Activated CD4-positive, alpha-beta memory T cell treated with anti-CD3 and anti-CD28 coated beads for 36 hours (primary cell): ENCODE results near the gene XPC. TPM values are rescaled to one million over a fixed set of nuclear protein-coding genes. Genes with fewer than 3 reads are reported as not detected.
A peak's percentile ranks its signal among the peaks of the same experiment; 100 is the strongest.

Source experiments
- CTCF ChIA-PET: fragments of 350-600 bp; sonication (Branson Sonifier 250); formaldehyde crosslinking; loops from one replicate; lab custom pipeline; 2021; ENCODE audit warnings: antibody characterized with exemption, inconsistent platforms; lab: Charles Lee
- POLR2A ChIA-PET: fragments of 350-600 bp; sonication (Branson Sonifier 250); formaldehyde crosslinking; loops from one replicate; lab custom pipeline; 2021; ENCODE audit warnings: antibody characterized with exemption; lab: Charles Lee
- DNase-seq: peaks from one replicate; pipeline ENCODE4 v3.0.0-alpha.2; 2020
- H3K27ac Mint-ChIP-seq: one replicate; pipeline ENCODE4 v1.8.0; 2021; ENCODE audit warnings: mixed read lengths
- H3K27me3 Mint-ChIP-seq: one replicate; pipeline ENCODE4 v1.8.0; 2021; ENCODE audit warnings: mixed read lengths
- H3K36me3 Mint-ChIP-seq: one replicate; pipeline ENCODE4 v1.8.0; 2021; ENCODE audit warnings: mixed read lengths
- H3K4me1 Mint-ChIP-seq: one replicate; pipeline ENCODE4 v1.8.0; 2021; ENCODE audit warnings: low read depth, mixed read lengths
- H3K4me3 Mint-ChIP-seq: one replicate; pipeline ENCODE4 v1.8.0; 2021; ENCODE audit warnings: mild to moderate bottlenecking, mixed read lengths
- H3K9me3 Mint-ChIP-seq: one replicate; pipeline ENCODE4 v1.8.0; 2021; ENCODE audit warnings: mixed read lengths
- intact Hi-C: fragments of 100-400 bp; cut with micrococcal nuclease; formaldehyde crosslinking; loops from one replicate; pipeline ENCODE4 v1.15.1; 2023
- total RNA-seq, 2 experiments: library from RNA; stranded (reverse); gene quantifications; one replicate each; pipeline ENCODE4 v1.2.3, GENCODE V29; 2021

Gene XPC
- total RNA-seq, 2 experiments from 2014 or later: 27.8 to 31.6 TPM

DNA sequence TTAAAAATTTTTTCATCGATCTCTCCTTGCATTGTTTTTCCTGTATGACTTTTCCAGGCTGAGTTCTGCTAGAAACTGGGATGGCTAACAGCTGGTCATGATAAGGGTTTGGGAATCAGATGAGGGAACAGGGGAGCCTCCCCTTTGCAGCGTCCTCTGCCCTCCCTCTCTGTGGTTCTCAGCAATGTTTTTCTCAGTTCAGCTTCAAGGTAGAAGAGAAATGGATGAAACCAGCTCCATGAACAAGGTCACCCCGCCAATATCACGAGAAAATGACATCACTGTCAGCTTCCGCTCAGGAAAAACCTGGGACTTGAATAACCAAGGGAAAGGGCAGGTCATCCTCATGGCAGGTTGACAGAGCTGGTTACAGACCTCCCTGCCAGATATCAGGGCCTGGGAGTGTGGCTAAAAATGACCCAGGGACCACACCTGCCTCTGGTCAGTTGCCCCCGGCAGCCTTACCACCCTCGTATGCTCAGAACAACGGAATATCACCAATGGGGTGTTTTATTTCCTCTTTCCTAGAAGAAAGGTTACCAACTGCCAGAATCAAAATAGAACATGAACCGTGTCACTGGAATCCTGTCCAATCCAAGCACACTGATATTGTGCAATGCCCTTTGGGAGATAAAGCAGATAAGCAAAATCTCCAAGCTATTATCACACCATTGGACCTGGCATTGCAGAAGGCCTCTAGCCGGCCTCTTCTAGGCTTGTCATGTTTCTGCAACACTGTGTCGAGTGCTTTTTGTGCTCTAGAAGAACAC lies 26.3 kb upstream of the XPC start:
- DNase-seq: no peak
- ChIA-PET CTCF (interaction anchor here (0.8 to 3.5 kb wide), 25 partner anchors 9 to 739 kb away, joined by 3 to 43 read pairs (median 6); partner anchors contain the start of gene LSM3), POLR2A (no interaction called here)
- Mint-ChIP-seq H3K4me3 (no peak overlapping the region), H3K27me3 (no peaks in the 10 kb centered on the region), H3K27ac (no peak overlapping the region), H3K9me3 (no peaks in the 10 kb centered on the region), H3K36me3 (peaks cover 4% of the 10 kb centered on the region), H3K4me1 (peaks cover 2% of the 10 kb centered on the region)
- intact Hi-C loops: no loop called here

DNA sequence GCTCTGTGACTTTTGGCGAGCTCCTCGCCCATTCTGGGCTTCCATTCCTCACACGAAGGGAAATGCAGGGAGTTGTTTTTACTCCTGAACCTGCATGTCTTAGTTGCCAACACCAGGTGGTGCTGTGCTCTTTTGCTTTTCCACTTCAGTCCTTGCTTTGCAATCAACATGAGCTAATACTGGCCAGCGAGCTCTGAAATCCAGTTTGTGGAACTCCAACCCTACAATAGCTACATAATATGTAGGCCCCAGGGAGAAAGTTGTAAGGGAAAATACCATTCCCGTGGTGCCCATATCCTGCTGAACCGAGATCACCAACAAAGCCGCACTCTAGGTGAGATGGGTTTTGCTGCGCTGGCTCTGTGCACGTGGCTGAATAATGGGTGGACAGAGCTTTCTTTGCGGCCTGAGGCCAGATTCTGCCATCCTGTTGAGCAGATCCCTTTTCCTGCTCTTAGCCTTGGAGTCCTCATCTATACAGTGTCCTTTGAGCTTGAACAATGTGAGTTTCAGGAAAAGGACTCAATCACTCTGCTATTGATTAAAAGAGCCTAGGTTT lies 25.2 kb upstream of the XPC start:
- Mint-ChIP-seq H3K36me3 (peaks cover 8% of the 10 kb centered on the region), H3K4me1 (peaks cover 2% of the 10 kb centered on the region), H3K4me3 (no peak overlapping the region), H3K27me3 (no peaks in the 10 kb centered on the region), H3K27ac (no peak overlapping the region), H3K9me3 (no peaks in the 10 kb centered on the region)
- ChIA-PET POLR2A (interaction anchor here (1.0 kb wide), 1 partner anchor 25 kb away, joined by 4 read pairs; the partner anchor contains the start of genes LSM3 and XPC), CTCF (interaction anchor here (0.6 to 3.5 kb wide), 61 partner anchors 8 to 781 kb away, joined by 3 to 43 read pairs (median 4); partner anchors contain the start of genes CCDC174 and LSM3)
- DNase-seq: peak; percentile 48
- intact Hi-C loops: loop anchor here (1.0 to 2.0 kb wide), 2 partner anchors 57 to 265 kb away; no protein-coding TSS in a partner anchor

DNA sequence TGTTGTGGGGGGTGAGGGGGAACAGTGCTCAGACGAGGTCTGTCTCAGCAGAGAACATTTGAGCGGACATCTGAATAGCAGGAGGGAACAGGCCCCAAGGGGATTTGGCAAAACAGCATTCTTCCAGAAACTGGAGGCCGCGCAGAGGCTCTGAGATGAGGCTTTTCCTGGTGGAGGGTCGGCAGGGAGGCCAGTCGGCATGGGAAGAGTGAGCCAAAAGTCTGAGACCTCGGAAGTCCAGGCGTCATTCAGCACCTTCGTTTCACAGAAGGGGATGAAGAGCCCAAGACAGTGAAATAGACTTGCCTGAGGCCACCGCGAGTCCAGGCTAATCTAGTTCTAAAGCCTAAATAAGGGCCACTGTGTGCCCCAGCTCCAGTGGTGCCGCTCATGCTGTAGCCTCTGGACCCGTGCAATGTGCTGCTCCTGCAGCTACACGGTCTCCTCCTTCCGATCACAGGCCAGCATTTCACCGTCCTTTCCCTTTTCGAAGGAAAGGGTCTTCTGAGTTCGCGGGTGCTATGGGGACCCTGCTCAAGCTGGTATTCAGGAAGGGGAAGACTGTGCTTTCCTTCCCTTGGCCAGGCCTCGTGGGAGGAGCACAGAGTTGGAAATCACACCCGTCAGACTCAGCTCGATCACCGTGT lies 24.6 kb upstream of the XPC start:
- Mint-ChIP-seq H3K27ac (no peak overlapping the region), H3K9me3 (no peaks in the 10 kb centered on the region), H3K4me3 (no peak overlapping the region), H3K4me1 (peaks cover 2% of the 10 kb centered on the region), H3K27me3 (no peaks in the 10 kb centered on the region), H3K36me3 (peaks cover 12% of the 10 kb centered on the region)
- intact Hi-C loops: loop anchor here (1.0 to 2.0 kb wide), 2 partner anchors 58 to 265 kb away; no protein-coding TSS in a partner anchor
- DNase-seq: no peak
- ChIA-PET CTCF (interaction anchor here (0.6 to 3.5 kb wide), 57 partner anchors 10 to 780 kb away, joined by 3 to 43 read pairs (median 4); partner anchors contain the start of genes CCDC174 and LSM3), POLR2A (interaction anchor here (1.0 kb wide), 1 partner anchor 24 kb away, joined by 4 read pairs; the partner anchor contains the start of genes LSM3 and XPC)

DNA sequence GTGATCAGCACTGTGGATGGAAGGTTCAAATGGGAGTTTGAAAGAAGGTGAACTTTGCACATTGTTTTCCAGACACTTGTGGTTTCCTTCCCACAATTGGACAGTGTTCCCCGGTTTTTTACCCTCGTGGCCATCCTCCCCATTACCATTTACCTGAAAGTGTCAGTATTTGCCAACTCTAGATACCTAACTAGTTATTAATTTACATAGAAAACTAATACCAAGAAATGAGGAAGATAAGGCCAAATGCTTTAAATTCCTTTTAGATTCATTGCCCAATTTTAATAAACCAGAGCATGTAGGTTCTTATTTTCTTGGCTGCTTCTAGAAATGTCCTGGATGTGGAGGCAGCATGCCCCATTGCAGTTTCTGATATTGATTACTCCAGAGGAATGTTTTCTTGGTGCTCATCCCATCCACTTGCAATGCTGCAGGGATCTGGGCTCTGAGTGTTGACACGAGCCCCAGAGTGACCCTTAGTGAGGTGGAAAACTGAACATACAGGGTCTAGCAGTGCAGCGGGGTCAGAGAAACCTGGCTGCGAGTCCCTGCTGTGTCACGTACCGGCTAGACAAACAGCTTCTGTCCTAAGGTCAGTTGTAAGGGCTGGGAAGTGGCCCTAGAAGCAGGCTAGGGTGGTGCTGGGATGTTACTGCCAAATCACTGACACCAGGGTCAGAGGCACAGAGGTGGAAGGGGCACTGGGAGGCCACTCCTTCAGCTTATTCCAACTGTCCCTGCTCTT lies 23.7 kb upstream of the XPC start:
- Mint-ChIP-seq H3K27me3 (no peaks in the 10 kb centered on the region), H3K9me3 (no peaks in the 10 kb centered on the region), H3K4me1 (peaks cover 2% of the 10 kb centered on the region), H3K4me3 (no peak overlapping the region), H3K27ac (no peak overlapping the region), H3K36me3 (peaks cover 13% of the 10 kb centered on the region)
- CTCF ChIA-PET: interaction anchor here (1.1 to 3.5 kb wide), 5 partner anchors 9 to 305 kb away, joined by 3 to 43 read pairs (median 6); no protein-coding TSS in a partner anchor
- intact Hi-C loops: loop anchor here (2.0 kb wide), 1 partner anchor 59 kb away; no protein-coding TSS in a partner anchor
- POLR2A ChIA-PET: no interaction called here
- no peak for DNase-seq

DNA sequence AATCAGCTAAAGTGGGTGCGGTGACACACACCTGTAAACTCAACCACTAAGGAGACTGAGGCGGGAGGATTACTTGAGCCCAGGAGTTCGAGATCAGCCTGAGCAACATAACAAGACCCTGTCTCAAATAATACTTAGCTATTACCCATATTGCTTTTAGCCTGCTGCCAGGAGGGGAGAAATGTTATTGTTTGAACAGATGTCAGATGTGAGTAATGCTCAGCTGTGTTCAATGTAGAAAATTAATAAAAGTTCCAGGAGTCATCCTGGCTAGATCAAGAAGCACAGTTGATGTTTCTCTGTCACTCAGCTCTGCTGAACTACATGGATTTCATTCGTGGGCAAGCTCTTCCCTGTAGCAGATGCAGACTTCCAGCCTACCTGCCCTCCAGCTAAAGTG lies 22.4 kb upstream of the XPC start:
- H3K27me3 Mint-ChIP-seq: no peaks in the 10 kb centered on the region
- no peaks in the 10 kb centered on the region for H3K9me3 Mint-ChIP-seq
- no peak for DNase-seq
- ChIA-PET CTCF (interaction anchor here (0.6 to 1.9 kb wide), 4 partner anchors 11 to 304 kb away, joined by 3 to 6 read pairs (median 4); partner anchors contain the start of genes LSM3 and XPC), POLR2A (interaction anchor here (0.8 kb wide), 1 partner anchor 22 kb away, joined by 3 read pairs; the partner anchor contains the start of gene LSM3)
- no peak overlapping the region for H3K4me3 Mint-ChIP-seq
- intact Hi-C loops: no loop called here
- H3K27ac Mint-ChIP-seq: no peak overlapping the region
- H3K4me1 Mint-ChIP-seq: peaks cover 2% of the 10 kb centered on the region
- H3K36me3 Mint-ChIP-seq: peaks cover 18% of the 10 kb centered on the region

DNA sequence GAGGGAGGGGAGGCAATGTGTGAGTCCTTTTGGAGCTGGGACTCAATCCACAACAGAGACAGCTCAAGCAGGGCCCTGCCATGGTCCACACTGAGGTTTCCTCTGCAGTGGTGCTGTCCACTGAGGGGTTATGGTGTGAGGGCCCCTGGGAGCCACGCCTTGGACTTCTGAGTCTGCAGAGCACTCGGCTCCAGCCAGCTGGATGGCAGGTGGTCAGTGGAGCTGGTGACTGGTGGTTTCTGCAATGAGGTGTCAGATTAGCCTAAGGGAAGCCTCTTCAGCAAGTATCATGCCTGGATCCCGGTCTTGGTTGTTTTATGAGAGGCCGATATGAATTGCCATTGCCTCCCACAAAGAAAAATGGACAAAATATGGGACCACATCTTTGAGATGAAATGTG lies 21.9 kb upstream of the XPC start:
- H3K27me3 Mint-ChIP-seq: no peaks in the 10 kb centered on the region
- no peak for DNase-seq
- POLR2A ChIA-PET: interaction anchor here (0.6 to 0.8 kb wide), 2 partner anchors 21 to 479 kb away, joined by 3 to 6 read pairs; partner anchors contain the start of gene LSM3
- H3K9me3 Mint-ChIP-seq: no peaks in the 10 kb centered on the region
- peaks cover 18% of the 10 kb centered on the region for H3K36me3 Mint-ChIP-seq
- no peak overlapping the region for H3K4me3 Mint-ChIP-seq
- peaks cover 2% of the 10 kb centered on the region for H3K4me1 Mint-ChIP-seq
- CTCF ChIA-PET: interaction anchor here (1.9 kb wide), 1 partner anchor 303 kb away, joined by 6 read pairs; no protein-coding TSS in a partner anchor
- intact Hi-C loops: no loop called here
- no peak overlapping the region for H3K27ac Mint-ChIP-seq

DNA sequence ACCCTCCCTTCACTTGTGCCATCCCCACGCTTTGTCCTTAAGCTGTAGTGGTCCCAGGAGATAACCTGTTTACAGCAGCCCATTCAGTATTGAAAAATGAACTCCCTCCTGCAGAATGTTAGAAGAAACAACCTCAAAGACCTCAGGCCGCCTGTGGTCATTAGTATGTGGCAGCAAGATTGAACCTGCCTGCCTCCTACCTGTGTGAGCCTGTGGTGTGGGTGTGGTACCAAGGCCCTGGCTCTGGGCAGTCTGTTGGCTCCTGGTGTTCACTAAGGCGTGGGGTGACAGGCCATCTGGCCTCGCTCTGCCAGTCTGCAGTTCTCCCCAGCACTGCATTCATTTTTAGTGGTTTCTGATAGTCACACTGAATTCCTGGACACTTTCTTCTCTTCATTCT lies 21.2 kb upstream of the XPC start:
- Mint-ChIP-seq H3K36me3 (peaks cover 18% of the 10 kb centered on the region), H3K9me3 (no peaks in the 10 kb centered on the region), H3K4me1 (peaks cover 2% of the 10 kb centered on the region), H3K4me3 (no peak overlapping the region), H3K27ac (no peak overlapping the region), H3K27me3 (no peaks in the 10 kb centered on the region)
- POLR2A ChIA-PET: no interaction called here
- intact Hi-C loops: no loop called here
- no peak for DNase-seq
- CTCF ChIA-PET: no interaction called here

DNA sequence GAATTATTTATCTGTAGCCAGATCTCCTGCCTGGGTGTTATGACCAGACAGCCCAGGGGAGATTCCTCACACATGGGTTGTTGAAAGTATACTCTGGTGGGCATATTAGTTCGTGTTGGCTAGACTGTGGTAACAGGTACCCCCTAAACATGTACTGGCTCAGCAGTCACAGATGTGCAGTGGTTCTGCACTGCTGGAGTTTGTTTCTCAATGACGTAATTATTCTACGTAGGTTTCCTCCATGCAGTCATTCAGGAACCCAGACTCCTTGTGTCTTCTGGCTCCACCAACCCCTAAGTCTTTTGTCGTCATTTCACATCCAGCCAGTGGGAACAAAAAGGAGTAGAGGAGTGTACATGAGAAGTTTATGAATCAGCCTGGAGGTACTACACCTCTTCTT lies 16.5 kb upstream of the XPC start:
- Mint-ChIP-seq H3K27ac (no peak overlapping the region), H3K9me3 (peaks cover under 1% of the 10 kb centered on the region), H3K4me1 (peaks cover 31% of the 10 kb centered on the region), H3K36me3 (peaks cover 25% of the 10 kb centered on the region), H3K27me3 (no peaks in the 10 kb centered on the region), H3K4me3 (no peak overlapping the region)
- intact Hi-C loops: no loop called here
- ChIA-PET POLR2A (no interaction called here), CTCF (interaction anchor here (1.7 kb wide), 1 partner anchor 10 kb away, joined by 16 read pairs; no protein-coding TSS in a partner anchor)
- no peak for DNase-seq

DNA sequence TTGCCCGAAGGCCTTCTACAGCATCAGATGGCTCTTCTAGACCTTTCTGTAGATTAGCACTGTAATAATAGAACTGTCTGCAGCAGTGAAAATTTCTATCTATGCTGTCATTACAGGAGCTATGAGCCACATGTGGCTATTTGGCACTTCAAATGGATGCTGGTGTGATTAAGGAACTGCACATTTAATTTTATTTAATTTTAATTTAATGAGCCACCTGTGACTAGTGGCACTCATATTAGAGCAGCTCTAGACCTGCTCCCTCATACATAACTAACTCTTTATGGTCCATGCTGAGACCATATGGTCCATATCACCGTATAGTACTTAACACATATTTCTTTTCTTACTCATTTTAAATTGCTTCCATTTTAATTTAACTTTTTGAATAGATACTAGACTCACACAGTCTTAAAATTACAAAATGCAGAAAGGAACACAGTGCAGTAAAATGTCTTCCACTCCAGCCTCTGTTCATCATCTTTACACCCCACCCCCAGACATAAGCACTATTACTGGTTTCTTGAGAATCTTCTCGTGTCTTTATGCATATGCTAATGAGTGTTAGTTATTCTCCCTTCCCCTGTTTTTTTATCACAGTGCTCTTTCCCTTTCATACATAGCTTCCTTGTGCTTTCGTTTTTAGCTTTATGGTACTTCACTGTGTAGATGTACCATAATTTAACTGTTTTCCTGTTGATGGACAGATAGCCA lies 9.8 kb upstream of the XPC start:
- peaks cover 65% of the 10 kb centered on the region for H3K4me1 Mint-ChIP-seq
- ChIA-PET CTCF (interaction anchor here (0.5 to 1.3 kb wide), 3 partner anchors 9 to 292 kb away, joined by 3 read pairs; partner anchors contain the start of gene LSM3), POLR2A (interaction anchor here (1.0 kb wide), 1 partner anchor 10 kb away, joined by 3 read pairs; the partner anchor contains the start of genes LSM3 and XPC)
- intact Hi-C loops: no loop called here
- no peak overlapping the region for H3K4me3 Mint-ChIP-seq
- DNase-seq: no peak
- no peak overlapping the region for H3K27ac Mint-ChIP-seq
- H3K36me3 Mint-ChIP-seq: peaks cover 47% of the 10 kb centered on the region
- H3K9me3 Mint-ChIP-seq: peaks cover 3% of the 10 kb centered on the region
- no peaks in the 10 kb centered on the region for H3K27me3 Mint-ChIP-seq

DNA sequence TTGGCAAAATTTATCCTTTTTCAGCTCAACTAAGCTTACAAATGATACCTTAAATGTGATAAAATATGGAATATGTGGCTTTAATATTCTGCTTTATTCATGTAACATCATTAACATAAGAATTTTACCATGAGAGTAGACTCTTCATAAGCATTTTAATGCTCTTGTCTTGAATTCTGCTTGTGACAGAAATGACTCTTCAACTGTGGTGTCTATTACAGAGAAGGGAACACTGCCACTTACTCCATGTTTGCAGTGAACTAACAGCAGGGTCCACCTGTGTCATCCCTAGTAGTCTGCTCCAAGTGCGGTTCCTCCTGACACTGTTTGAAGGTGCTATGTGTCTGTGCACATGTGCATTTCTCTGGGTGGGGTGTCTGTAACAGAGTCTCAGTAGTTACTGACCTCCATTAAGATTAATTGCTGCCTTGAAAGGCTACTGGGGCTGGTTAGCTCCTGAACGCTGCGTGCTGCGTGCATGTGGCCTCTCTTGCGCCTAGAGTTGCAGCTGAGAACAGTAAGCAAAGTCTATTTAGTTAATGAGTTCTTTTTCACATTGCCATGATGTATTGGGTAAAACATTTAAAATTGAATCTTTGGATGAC lies 8.6 kb upstream of the XPC start:
- no peak for DNase-seq
- no peak overlapping the region for H3K27ac Mint-ChIP-seq
- POLR2A ChIA-PET: no interaction called here
- H3K4me3 Mint-ChIP-seq: no peak overlapping the region
- H3K4me1 Mint-ChIP-seq: peaks cover 62% of the 10 kb centered on the region
- H3K27me3 Mint-ChIP-seq: no peaks in the 10 kb centered on the region
- intact Hi-C loops: no loop called here
- peaks cover 3% of the 10 kb centered on the region for H3K9me3 Mint-ChIP-seq
- CTCF ChIA-PET: no interaction called here
- peaks cover 58% of the 10 kb centered on the region for H3K36me3 Mint-ChIP-seq
